Islet precursor cell (in vitro differentiated cells): Measurements from ENCODE around the gene TNS3.

Experiments used
- DNase-seq: peaks from one replicate; pipeline ENCODE4 v3.0.0-alpha.2; 2018

TNS3 gene

DNA sequence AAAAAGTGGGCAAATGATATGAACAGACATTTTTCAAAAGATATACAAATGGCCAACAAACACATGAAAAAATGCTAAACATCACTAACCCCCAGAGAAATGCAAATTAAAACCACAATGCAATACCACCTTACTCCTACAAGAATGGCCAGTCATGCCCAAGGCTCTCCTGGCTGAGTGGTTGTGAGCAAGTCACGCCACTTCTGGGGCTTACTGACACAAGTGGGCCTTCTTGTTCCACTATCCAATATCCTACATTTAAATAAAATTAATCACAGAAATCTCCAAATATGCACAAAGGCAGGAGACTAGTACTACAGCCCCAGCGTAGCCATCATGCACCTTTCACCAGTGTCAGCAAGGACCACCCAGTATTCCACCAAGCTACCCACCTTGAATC lies 181.9 kb downstream of the TNS3 start:
- DNase-seq = no peak

GRCh38 chr7:47394751-47395252 lies 187.1 kb downstream of the TNS3 start:
- DNase-seq = no peak

GRCh38 chr7:47394216-47394615 lies 187.7 kb downstream of the TNS3 start:
- DNase-seq = no peak

DNA sequence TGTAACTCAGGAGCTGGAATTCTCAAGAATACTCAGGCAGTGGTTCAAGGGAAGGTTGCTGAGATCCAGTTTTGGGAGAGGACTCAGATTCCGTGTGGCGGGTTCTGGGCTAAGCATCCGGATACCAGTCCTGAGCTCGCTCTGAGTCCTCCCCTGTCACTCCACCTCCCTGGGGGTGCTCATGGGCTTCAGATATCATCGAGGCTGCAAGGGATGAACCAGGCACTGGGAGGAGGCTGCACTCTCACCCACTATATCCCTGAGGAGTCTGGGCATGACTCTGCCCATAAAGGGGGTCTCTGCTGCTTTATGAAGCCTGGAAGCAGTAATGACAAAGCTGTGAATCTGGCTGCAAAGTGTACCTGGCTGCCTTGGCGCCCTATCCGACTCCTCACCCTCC lies 188.5 kb downstream of the TNS3 start:
- no peak for DNase-seq

DNA sequence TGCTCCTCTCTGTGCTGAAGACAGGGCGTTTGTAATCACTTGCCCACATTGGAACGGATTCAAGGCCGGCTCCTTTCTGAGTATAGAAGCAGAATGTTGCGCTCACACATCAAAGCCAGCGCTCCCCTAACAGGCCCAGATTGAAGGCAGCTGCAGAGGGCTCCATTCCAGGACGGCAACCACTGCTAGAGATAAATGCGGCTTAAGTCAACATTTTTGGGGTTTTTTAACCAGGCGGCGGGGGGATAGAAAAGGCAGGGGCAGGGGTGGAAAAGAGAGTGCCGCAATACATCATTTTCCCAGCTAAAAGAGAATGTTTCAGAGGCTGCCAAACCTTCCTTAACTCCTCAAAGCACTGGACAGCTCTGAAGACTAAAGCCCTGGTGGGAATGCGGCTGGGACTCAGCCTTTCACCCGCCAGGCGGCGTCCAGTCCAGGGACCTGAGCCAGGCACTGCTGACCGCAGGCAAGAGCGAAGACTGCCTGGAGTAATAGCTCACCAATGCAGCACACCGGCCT lies 189.6 kb downstream of the TNS3 start:
- no peak for DNase-seq

GRCh38 chr7:47391726-47392125 lies 190.2 kb downstream of the TNS3 start:
- DNase-seq = no peak

DNA sequence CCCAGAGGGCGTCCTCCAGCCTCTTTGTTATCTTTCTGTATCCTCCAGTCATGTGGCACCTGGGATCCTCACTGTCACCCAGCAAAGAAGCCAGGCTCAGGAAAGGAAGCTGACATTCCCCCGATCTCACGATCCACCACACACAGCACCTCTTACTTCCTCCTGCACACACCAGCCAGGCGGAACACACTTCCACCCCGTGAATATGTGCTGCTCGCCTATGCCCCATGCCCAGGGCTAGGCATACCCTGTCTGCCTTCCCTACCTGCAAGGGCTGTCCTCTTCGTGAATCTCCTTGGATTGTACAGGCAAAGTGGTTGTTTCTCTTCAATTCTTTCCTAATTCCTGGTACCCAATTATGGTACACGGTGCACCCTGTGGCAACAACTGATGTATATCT lies 191.0 kb downstream of the TNS3 start:
- no peak for DNase-seq

- no peak for DNase-seq
These were observed 191.8 kb downstream of the TNS3 start for GRCh38 chr7:47389923-47390630.

DNA sequence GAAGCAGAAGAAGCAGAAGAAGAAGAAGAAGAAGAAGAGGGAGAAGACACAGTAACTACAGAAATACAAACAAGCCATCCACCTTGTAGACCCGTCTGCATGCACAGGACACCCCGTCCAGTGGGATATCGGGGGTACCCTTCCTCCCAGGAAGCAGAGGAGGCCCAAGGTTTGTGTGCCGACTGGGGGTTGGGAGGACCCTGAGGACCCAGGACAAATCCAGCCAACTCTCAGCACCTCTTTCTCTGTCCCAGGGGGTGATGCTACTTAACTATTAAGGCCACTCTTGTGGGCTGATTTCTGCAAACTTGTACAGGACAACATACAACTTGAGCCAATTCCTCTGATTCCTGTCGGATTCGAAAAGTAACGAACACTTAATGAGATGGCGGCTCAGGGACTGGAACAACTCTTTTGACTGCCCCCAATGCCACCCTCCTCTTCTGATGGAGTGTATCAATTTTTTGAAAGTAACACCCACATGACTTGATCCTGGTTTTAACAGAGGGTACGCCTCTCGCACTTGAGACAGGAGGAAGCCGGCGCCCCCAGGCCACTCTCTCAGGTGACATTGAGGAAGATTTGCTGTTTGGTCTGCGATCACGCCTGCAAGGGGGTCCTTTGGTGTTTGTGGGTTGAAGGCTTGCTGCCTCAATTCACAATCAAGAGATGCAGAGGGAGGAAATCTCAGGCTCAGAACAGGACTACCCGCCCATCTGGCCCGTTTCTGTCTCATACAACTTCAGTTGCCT lies 192.6 kb downstream of the TNS3 start:
- DNase-seq = no peak

DNA sequence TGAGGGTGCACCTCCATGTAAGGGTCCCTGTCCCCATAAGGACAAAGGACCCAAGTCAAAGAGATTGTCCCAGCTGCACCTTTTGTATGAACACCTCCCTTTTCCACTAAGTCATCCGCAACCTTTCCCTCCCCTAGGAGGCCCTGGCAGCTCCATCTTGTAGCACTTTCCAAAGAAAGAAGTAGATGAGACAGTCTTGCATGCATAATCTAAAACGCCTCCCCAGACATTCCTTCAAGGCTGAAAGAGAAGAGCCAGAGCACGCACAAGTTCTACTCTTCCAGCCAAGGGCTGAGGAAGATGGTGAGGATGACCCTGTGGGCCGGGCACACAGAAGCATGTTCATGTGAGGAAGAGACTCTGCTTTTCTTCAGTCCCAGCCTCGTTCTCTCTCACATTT lies 194.4 kb downstream of the TNS3 start:
- DNase-seq = no peak

- no peak for DNase-seq
These were observed 195.6 kb downstream of the TNS3 start for GRCh38 chr7:47386273-47386835.

GRCh38 chr7:47385536-47386125 lies 196.3 kb downstream of the TNS3 start:
- DNase-seq = no peak

- no peak for DNase-seq
These were observed 197.0 kb downstream of the TNS3 start for GRCh38 chr7:47384755-47385535.

GRCh38 chr7:47383696-47384445 lies 198.0 kb downstream of the TNS3 start:
- DNase-seq = no peak

GRCh38 chr7:47383072-47383471 lies 198.8 kb downstream of the TNS3 start:
- DNase-seq = peak; percentile 70

DNA sequence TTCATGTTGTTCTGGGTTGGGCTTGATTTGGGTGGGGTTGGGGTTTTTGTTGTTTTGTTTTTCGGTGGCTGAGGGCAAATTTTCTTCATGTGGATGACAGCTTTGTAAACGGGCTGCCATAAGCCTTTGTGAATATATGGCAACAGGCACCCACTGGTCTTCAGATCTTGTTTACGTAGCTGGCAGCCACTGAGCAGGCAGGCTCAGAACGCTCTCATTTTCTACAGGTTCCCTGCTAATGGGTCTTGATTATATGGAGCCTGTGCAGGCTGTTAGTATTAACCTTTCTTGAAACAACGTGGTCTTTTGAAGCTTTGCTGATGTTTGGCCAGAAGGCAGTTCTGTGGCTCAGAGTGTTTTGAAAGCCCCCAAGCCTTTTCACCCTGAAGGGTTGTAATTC lies 199.7 kb downstream of the TNS3 start:
- no peak for DNase-seq

DNA sequence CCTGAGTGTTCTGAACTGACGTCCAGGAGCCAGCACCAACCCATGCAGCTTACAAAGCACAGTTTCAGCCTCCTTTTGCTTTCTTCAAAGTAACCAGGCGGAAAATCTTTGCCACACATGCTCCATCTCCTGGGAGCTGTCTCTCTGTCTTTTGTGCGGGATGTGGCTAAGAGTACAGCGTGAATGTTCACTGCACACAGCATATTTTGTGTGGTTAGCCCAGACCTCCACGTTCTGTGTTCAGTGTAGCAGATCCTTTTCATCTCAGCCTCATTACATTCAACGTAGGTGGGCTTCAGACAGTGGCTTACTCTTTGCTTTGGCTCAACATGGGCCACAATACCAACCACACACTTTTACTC lies 200.8 kb downstream of the TNS3 start:
- no peak for DNase-seq

GRCh38 chr7:47380325-47381133 lies 201.4 kb downstream of the TNS3 start:
- DNase-seq = peak; percentile 74

- DNase-seq = peak; percentile 92
These were observed 202.1 kb downstream of the TNS3 start for GRCh38 chr7:47379629-47380324.

DNA sequence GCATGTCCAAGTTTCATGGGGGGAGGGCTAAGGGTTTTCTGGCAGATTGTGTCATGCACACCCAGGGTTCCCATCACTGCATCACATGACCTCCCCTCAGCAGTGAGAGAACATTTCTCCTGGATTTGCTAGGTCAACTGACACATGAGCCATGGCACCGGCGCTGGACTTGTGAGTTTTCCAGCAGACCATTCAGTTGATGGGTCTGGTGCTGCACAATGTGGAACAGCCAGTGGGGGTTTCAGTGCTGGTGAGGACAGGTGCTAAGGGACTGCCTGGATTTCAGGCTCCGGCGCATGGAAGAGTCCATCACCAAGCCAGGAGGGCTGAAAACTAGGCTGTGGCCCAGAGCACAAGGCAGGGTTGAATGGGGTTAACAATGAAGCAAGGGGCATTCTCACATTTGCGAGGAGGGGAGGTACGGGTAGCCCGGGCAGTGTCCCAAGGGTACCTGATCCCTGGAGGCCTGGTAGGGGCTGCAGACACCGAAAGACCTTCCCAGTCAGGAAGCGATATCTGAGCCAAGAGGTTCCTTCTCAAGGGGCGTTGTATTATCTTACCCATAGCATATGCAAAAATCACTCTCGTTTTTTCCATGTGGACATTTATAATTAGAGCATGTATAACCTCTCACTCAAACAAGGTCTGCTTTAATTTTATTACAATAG lies 203.0 kb downstream of the TNS3 start:
- no peak for DNase-seq
